Colonic mucosa (tissue), 4 donors: ENCODE data around the gene C14orf119. TPM values are rescaled to one million over a fixed set of nuclear protein-coding genes. Genes with fewer than 3 reads are reported as not detected.

Source experiments
- DNase-seq: peaks from one replicate; pipeline ENCODE4 v3.0.0-alpha.2; 2020
- H3K27ac ChIP-seq: fragments of 200-600 bp; one replicate; pipeline ENCODE4 v1.8.0; 2021
- H3K27me3 ChIP-seq: fragments of 200-600 bp; one replicate; pipeline ENCODE4 v1.8.0; 2021
- H3K36me3 ChIP-seq: fragments of 200-600 bp; one replicate; pipeline ENCODE4 v1.8.0; 2021
- H3K4me1 ChIP-seq: fragments of 200-600 bp; one replicate; pipeline ENCODE4 v1.8.0; 2021; ENCODE audit warnings: mild to moderate bottlenecking
- H3K4me3 ChIP-seq: fragments of 200-600 bp; one replicate; pipeline ENCODE4 v1.8.0; 2021
- H3K9ac ChIP-seq, 2 donors: one replicate each; pipeline ENCODE4 v1.7.0; 2013; ENCODE audit warnings: control low read depth in 2 of 2, low read depth in 2 of 2, low read length in 2 of 2
- H3K9me3 ChIP-seq: fragments of 200-600 bp; one replicate; pipeline ENCODE4 v1.8.0; 2021
- CTCF ChIP-seq: fragments of 200-600 bp; IDR thresholded peaks from one replicate; pipeline ENCODE4 v1.8.0; 2022; ENCODE audit warnings: antibody characterized with exemption, mild to moderate bottlenecking
- intact Hi-C: fragments of 100-400 bp; cut with DNase I; formaldehyde crosslinking; loops from one replicate; pipeline ENCODE4 v1.14.1; 2022
- total RNA-seq, 2 donors: library from RNA; stranded (reverse); fragmentation: NEBNext Ultra II Directional in 1 of 2; extraction: Animal tissue kit (Norgen Biotek cat#: 25700) in 1 of 2; gene quantifications; one replicate each; pipeline ENCODE4 v1.2.1, GENCODE V29; 2021
- donor health status: healthy.
- donor health status: DM: no; HTN: no; CAD: no.
- donor health status: DM: no; HTN: no; CAD: no.

Gene C14orf119
- total RNA-seq, 2 donors from 2014 or later, result 56.2 to 59.2 TPM

- no peak for TF ChIP-seq CTCF
- Histone ChIP-seq H3K4me1 (no peaks in the 10 kb centered on the region), H3K36me3 (no peaks in the 10 kb centered on the region), H3K9ac (no peak overlapping the region), H3K27ac (no peak overlapping the region), H3K9me3 (no peaks in the 10 kb centered on the region), H3K4me3 (no peak overlapping the region), H3K27me3 (no peaks in the 10 kb centered on the region)
- intact Hi-C loops, result no loop called here
- DNase-seq, result no peak
Measured at GRCh38 chr14:23101986-23102625, 6.8 kb downstream of the C14orf119 start.

DNA sequence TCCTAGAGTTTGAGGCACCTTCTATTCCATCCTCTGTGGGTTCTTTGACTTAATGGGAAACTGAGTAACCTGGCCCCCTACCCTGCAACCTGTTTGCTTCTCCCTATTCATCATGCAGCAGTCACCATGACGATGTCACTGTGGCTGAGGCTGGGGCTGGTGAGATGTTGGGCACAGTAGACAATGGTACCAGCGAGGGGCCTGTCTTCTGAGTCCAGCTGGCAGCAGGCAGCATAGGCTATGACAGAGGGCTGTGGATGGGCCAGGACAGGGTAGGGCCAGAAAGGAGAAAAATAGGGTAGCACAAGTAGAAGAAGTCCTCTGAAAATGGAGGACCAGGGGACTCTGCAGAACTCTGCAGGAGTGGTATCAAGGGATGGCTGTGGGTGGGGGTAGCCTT is 7.5 kb downstream of the C14orf119 start:
- DNase-seq, result no peak
- Histone ChIP-seq H3K4me3 (no peak overlapping the region), H3K27ac (no peak overlapping the region), H3K9ac (no peak overlapping the region), H3K36me3 (no peaks in the 10 kb centered on the region), H3K4me1 (no peaks in the 10 kb centered on the region), H3K27me3 (no peaks in the 10 kb centered on the region), H3K9me3 (no peaks in the 10 kb centered on the region)
- intact Hi-C loops, result no loop called here
- TF ChIP-seq CTCF, result no peak

DNA sequence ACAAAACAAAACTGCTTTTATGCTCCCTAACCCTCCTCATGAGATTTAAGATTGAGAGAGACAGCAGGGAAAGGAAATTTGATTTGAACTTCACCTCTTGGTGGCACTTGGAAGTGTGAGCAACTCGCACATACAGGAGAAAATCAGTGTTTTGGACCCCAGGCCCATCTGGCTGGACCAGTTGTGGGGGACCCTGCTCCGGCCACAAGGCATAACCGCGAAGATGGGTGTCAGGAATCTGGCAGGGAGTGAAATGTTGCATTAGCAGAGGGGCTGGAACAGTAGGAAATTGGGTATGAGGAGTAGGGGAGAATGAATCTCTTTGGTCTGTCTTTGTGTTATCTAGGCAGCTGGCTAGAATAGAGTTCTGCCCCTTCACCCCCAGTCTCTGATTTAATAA is 8.3 kb downstream of the C14orf119 start:
- H3K36me3 ChIP-seq, result no peaks in the 10 kb centered on the region
- no peaks in the 10 kb centered on the region for H3K27me3 ChIP-seq
- intact Hi-C loops, result no loop called here
- H3K4me1 ChIP-seq, result no peaks in the 10 kb centered on the region
- H3K27ac ChIP-seq, result no peak overlapping the region
- H3K4me3 ChIP-seq, result no peak overlapping the region
- DNase-seq, result no peak
- no peak overlapping the region for H3K9ac ChIP-seq
- H3K9me3 ChIP-seq, result no peaks in the 10 kb centered on the region
- TF ChIP-seq CTCF, result no peak

GRCh38 chr14:23104070-23104590 is 8.8 kb downstream of the C14orf119 start:
- no peaks in the 10 kb centered on the region for H3K9me3 ChIP-seq
- H3K27me3 ChIP-seq, result no peaks in the 10 kb centered on the region
- no peak for TF ChIP-seq CTCF
- H3K4me1 ChIP-seq, result no peaks in the 10 kb centered on the region
- DNase-seq, result no peak
- no peak overlapping the region for H3K4me3 ChIP-seq
- H3K9ac ChIP-seq, result no peak overlapping the region
- no peak overlapping the region for H3K27ac ChIP-seq
- intact Hi-C loops, result no loop called here
- no peaks in the 10 kb centered on the region for H3K36me3 ChIP-seq

DNA sequence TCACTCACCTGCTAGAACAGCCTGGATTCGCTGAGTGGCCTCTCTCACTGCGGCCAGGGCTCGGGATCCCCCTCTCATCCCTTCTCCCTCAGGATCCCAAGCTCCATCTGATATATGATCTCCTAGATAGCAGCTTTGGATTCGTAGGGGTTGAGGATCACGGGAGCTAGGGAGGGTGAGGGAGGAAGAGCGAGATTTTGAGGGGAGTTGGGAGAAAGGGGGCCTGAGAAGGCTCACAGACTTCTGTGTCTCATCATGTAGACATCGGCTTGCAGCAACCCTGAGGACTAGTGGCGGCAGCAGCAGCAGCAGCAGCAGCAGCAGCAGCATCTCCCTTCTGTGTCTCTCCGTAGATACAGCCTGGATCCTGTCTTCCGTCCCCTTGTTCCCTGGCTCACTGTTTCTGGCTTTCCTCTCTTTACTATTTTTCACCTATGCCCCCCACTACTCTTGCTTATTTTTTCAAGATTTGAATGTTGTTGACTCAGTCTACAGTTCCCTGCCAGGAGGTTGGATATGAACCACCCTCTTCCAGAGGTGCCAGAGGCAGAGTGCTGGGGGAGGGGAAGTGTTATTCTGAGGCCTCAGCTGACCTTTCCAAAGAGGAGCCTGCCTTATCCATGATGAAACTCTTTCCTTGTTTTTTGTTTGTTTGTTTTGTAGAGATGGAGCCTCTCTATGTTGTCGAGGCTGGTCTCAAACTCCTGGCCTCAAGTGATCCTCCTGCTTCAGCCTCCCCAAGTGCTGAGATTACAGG is 9.5 kb downstream of the C14orf119 start, which contains the start of gene CIROP:
CIROP (minus strand) TSS at position 399 of the 757 bp plus-strand sequence; CDS start at position 330, 69 bp downstream.
- Histone ChIP-seq H3K36me3 (no peaks in the 10 kb centered on the region), H3K9me3 (no peaks in the 10 kb centered on the region), H3K27me3 (no peaks in the 10 kb centered on the region), H3K4me1 (no peaks in the 10 kb centered on the region), H3K4me3 (no peak within 1 kb of the TSS), H3K27ac (no peak within 1 kb of the TSS), H3K9ac (no peak within 1 kb of the TSS)
- intact Hi-C loops, result no loop called here
- DNase-seq, result no peak
- no peak for TF ChIP-seq CTCF
